Rectal smooth muscle tissue (tissue), 1 donor: ENCODE measurements around the gene APOC4.

Experiments used
- H3K27ac ChIP-seq: one replicate; pipeline ENCODE4 v1.7.0; 2013; ENCODE audit warnings: low read depth, low read length, inconsistent platforms
- H3K27me3 ChIP-seq: one replicate; pipeline ENCODE4 v1.7.0; 2013; ENCODE audit warnings: low read length; ENCODE audit not compliant: control insufficient read depth, insufficient read depth
- H3K36me3 ChIP-seq: one replicate; pipeline ENCODE4 v1.7.0; 2013; ENCODE audit warnings: low read length; ENCODE audit not compliant: control insufficient read depth, insufficient read depth
- H3K4me1 ChIP-seq: one replicate; pipeline ENCODE4 v1.7.0; 2013; ENCODE audit warnings: low read length; ENCODE audit not compliant: control insufficient read depth, insufficient read depth
- H3K4me3 ChIP-seq: one replicate; pipeline ENCODE4 v1.7.0; 2013; ENCODE audit warnings: low read length
- H3K9ac ChIP-seq: one replicate; pipeline ENCODE4 v1.7.0; 2013; ENCODE audit warnings: low read length

APOC4 gene

GRCh38 chr19:44993926-44994537 lies 52.0 kb downstream of the APOC4 start:
- H3K4me3 ChIP-seq, result no peak overlapping the region

More at GRCh38 chr19:44993926-44994537, 52.0 kb downstream of the APOC4 start:
- Histone ChIP-seq H3K4me1 (no peaks in the 10 kb centered on the region), H3K27me3 (no peaks in the 10 kb centered on the region), H3K27ac (no peak overlapping the region), H3K9ac (no peak overlapping the region), H3K36me3 (peaks cover 24% of the 10 kb centered on the region)
